ENCODE data around the gene MKKS.
"Not testable (repeated sequence)": the region's sequence is repeated elsewhere in the genome, so short reads cannot be mapped to it uniquely, and the experiment has no call there.

The MKKS gene

DNA sequence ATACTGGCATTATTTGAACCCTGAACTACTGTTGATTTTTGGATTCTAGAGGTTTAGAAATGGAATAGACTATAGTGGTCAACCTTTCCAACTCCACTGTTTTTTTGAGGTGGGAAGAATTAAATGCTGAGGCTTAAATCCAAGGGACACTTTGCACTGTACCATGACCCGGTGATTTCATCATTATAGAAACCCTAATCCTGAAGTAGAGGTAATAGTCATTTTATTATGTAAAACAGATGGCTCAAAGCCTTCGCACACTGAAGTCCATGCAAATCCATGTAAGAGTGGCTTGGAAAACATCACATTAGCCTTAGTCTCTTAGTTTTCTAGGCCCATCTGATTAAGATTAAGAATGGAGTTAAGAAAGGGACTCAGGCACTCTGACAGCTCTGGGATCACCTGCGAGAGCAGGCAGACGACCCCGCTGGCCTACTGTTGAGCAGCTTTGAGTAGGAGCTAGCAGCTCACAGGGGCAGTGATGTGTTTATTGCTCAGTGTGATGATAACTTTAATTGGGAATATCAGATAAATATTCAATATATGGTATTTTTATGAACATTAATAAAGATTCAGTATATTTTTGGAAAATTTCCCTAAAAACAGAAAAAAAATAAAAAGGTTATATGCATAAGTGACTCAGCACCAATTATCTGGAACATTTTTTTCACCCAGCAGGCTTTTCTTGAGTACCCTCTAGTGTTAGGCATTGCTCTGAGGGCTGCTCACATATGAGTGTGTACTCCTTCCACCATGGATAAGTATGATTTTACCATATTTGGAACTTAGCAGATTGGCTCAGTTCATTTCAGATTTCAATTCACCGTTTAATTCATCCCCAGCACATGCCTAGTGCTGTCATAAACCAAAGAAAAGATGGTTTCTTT, 14.5 kb upstream of the MKKS start:
- DNase-seq: peak; percentile 59

DNA sequence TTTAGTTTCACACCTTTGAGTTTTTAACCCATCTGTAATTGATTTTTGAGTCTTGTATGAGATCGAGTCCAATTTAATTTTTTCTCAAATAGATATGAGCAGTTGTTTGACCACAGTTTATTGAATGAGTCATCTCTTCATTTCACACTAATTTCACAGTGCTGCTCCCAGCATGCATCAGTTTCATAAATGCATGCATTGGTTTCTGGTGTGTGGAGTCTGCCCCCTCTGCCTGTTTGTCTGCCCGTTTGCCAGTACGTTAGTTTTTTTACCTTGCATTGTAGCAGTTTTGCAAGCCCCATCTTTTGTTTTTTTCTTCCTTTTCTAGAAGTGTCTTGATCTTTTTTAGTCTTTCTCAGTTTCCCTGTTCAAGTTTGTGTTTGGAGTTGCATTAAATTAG, 13.0 kb upstream of the MKKS start:
- peak; percentile 77 for DNase-seq

DNA sequence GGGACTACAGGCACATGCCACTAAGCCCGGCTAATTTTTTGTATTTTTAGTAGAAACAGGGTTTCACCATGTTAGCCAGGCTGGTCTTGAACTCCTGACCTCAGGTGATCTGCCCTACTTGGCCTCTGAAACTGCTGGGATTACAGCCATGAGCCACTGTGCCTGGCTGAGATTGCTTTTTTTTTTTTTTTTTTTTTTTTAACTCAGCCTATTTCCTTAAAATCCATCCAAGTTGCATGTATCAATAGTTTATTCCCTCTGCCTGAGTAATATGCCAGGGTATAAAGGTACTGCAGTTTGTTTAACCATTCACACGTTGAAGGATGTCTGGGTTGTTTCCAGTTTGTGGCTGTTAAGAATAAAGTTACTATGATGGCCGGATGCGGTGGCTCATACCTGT, 11.7 kb upstream of the MKKS start:
- no peak for DNase-seq

DNA sequence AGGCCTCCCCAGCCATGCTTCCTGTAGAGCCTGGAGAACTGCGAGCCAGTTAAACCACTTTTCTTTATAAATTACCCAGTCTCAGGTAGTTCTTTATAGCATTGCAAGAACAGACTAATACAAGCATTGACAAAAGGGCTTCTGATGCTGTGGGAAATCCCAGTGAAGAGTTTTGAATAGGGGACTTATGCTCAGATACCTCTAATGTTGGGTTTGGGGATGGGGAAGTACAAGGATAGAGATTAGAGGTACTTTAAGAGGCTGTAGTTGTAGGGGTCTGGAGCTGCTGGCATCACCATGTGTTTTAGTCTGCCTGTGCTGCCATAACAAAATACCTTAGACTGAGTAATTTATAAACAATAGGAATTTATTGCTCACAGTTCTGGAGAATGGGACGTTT, 9.9 kb upstream of the MKKS start:
- no peak for DNase-seq

DNA sequence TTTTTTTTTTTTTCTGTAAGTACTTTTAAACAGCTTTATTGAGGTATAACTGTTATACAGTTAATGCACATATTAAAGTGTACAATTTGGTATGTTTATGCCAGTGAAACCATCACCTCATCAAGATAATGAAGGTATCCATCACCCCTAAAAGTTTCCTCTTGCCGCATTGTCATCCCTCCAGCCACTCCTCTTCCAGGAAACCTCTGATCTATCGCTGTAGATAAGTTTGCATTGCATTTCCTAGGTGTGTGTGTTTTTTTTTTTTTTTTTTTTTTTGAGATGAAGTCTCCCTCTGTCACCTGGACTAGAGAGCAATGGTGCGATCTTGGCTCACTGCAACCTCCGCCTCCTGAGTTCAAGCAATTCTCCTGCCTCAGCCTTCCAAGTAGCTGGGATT, 4.2 kb upstream of the MKKS start:
- DNase-seq: no peak

DNA sequence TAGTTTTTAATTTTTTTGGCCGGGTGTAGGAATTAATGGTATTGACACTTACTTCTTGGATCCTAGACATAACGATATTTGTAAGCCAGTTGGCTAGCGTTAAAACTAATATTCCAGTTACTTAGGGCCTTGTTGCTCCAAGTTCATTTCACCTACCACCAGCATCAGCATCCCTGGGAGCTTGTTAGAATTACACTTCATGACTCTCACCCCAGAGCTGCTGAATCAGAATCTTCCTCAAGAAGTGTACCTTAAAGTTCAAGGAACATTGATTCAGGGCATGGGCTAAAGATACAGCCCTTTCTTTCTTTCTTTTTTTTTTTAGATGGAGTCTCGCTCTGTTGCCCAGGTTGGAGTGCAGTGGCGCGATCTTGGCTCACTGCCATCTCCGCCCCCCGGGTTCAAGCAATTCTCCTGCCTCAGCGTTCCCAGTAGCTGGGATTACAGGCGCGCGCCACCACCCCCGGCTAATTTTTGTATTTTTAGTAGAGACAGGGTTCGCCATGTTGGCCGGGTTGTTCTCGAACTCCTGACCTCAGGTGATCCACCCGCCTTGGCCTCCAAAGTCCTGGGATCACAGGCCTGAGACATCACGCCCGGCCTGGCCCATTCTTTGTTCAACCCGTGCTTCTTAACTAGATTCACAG, 2.2 kb upstream of the MKKS start:
- DNase-seq: no peak

DNA sequence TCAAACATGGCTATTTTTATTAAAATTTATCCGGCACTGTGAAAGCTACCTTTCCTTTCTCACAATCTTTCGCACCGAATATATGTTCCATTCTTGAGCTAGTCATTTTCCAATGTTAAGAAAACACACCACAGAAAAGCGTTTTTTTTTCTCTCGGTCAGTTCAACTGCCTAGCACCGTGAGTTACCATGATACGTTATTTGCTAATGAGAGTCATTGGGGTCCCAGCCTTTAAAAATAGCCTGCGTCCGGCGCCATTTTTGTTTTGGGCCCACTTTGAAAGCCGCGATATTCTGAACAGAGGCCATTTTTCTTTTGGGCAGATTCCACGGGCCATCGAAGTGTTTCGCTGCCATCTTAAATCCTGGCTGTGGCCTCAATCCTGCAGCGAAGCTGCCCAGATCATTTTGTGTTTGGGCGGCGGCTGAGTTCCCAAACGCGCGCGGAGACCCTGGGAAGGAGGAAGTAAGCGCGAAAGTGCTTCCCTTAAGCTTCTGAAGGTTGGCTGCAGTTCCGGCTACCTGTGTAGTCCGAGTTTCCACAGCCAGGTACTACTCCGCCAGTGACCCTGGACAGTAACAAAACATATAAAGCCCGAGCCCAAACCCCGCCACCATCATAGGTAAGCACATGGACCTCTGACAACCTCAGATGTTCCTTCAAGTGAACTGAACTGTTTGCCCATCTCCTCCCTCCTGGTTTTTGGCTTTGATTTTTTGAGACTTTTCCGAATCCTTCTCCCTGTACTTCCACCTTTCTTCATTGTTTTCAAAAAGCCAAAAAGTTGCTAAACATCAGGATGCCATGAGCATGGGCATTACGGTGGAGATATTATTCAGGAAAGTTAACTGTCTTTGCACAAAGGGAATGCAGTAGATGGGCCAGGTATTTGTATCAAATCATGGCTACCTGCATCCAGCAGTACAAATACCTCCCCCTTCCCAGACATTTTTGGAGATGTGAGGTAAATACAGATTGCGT, 1.1 kb upstream of the MKKS start, which contains the start of gene SLX4IP:
Gene SLX4IP, plus strand, starts transcription at position 474 of the 981 bp plus-strand sequence. CDS start 22,900 bp downstream, outside the sequence.
- peak; percentile 96 for DNase-seq

DNA sequence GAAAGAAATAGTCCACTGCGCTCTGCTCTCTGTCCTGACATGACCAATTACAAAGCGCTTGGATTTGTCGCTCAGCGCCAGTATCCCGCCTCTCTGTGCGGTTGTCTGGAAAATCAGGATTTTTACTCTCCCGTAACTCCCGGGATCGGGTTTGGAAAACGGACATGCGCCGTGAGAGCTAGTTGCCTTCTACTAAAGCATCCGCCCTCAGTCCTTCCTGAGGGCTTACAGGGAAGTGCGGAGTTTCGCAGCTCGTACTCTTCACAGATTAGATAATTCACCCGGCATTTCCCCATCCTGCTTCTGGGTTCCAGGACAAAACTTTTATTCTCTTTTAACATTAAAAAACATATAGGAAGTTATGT, 427 bp upstream of the MKKS start:
- peak; percentile 99 for DNase-seq

DNA sequence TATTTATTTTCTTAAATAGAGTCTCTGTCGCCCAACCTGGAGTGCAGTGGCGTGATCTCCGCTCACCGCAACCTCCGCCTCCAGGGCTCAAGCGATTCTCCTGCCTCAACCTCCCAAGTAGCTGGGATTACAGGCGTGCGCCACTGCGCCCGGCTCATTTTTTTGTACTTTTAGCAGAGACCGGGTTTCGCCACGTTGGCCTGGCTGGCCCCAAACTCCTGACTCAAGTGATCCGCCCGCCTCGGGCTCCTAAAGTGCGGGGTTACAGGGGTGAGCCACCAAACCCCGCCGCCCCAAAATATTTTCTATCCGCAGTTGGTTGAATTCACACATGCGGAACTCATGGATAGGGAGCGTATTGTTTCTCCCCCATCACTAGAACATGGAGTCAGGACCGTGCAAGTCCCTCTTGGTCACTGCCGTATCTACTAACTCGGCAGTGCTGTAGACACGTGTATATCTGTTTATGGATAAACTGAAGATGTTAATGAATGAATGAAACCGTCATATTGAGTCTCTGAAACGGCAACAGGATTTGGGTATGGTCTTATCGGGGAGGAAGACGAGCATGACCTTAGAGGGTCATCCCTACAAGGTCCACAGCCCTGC, 904 bp downstream of the MKKS start:
- DNase-seq: peak; percentile 7

DNA sequence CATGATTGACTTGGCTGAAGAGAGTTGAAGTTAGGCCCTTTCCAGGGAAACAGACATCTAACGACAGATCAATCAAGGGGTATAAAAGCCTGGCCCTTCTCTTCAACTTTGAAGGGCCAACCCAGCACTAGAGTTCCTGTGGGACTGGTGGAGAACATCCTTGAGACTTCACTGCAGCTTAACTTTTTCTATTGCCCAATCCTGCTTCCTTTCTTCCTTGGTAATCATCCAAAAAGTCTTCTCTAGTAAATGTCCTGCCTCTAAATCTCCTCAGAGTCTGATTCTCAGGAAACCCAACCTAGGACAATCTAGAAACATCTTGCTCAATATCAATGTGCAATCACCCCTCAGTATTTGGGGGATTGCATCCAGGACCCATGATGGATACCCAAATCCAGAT, 1.9 kb downstream of the MKKS start:
- DNase-seq: peak; percentile 13

DNA sequence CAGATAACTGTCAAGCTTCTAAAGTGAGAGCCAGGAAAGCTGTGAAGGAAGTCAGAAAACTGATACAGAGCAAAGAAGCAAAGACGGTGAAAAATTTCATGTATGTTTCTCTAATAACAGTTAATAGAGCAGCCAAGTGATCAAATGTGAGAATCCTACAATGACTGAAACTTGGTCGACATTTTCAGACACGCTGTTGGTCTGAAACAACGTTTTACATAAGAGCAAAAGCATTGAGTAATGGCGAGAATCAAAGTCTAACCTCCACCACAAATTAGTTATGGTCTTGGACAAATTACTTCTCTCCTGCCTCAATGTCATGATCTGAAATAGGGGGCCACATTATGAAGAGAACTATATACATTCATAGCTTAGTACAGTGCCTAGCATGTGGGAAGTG, 3.3 kb downstream of the MKKS start:
- no peak for DNase-seq

DNA sequence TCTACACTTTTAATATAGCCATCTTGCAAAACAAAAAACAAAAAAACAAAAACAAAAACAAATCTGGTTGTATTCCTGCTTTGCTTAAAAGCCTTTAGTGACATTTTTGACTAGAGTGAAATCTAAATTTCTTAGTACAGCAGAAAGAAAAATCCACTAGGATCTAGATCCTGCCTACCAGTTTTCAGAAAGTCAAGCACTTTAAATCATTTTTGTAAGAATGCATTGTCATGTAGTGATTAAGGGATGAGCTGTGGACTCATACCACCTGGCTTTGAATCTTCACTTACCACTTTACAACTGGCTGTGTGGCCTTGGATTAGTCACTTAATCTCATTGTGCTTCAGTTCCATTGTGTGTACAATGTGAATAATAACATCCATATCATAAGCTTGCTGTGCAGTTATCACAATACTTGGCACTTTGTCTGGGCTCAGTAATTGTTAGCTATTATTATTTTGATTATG, 4.0 kb downstream of the MKKS start:
- peak; percentile 53 for DNase-seq

DNA sequence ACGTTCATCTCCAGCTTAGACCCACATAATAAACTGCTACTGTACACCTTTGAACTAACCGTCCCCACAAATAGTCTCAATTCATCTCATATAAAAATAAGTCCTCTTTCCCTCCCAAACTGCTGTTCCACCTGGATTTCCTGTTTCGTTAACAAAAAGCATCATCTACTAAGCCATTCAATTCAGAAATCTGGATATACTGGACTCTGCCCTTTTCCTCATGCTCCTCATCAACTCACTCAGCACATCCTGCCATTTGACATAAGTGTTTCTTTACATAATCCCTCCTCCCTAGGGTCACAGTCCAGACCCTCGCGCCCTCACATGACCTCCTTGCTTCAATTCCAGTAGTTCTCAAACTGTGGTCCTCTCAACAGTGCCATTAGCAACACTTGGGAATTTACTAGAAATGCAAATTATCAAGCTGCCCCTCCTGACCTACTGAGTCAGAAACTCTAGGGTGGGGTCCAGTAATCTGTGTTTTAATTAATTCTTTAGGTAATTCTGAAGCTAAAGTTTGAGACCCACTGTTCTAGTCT, 4.5 kb downstream of the MKKS start:
- DNase-seq: no peak

DNA sequence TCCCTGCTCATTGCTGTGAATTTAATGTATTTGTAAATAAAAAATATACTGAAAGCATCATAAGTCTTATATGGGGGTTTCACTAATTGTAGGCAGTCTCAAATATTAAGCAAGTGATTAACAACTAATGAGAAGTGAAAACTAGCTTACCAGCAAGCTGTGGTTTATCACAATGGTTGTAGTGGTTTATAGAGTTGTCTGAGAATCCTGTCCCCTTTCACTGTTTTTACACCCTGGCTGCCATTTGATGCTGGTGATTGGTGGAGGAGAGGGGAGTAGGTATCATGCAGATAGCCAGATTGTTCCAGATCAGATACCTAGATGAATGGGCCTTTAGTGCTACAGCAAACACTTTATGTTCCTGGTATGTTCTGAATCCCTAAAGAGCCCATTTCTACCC, 6.0 kb downstream of the MKKS start:
- no peak for DNase-seq

DNA sequence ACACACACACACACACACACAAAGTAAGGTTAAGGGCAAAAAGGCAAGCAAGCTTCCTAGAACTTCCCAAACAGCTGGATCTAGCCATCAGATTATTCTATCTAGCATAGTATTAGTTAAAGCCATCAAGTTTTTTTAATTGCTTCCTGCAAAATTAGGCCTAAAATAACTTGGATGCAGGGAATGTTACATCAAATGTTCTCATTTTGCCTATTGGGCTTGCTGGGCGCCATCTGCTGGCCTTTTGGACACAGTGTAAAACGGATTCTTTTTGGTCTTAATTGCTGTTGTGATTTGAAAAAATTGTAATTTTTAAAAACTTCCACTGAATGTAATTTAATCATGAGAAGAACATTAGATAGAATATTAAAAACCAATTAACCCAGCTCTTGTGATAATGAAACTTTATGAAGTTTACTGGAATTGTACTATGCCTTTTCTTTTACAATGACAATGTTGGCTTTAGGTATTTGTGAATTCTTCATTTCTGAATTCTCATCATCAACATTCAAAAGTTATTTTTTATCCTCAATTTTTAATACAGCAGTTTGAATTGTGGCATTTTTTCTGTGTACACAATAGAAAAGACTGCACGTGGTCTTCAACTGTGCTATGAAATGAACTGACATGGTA, 6.8 kb downstream of the MKKS start:
- peak; percentile 47 for DNase-seq

DNA sequence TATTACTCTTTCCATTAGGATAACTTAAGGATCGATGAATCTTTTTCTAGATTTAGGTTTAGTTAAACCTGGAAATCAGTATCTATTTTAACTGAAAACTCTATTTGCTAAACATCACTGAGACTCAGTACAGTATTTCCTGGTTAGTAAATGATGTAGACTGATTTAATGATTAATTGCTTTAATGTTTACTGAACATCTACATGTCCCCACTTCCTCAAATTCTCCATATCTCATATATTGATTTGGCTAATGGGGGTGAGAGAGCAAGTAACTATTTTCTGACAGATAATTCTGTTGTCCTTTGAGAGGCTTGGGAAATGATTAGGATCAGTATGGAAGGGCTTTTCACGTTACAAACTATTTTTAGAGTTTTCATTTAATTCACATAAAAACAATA, 10.3 kb downstream of the MKKS start:
- DNase-seq: no peak

DNA sequence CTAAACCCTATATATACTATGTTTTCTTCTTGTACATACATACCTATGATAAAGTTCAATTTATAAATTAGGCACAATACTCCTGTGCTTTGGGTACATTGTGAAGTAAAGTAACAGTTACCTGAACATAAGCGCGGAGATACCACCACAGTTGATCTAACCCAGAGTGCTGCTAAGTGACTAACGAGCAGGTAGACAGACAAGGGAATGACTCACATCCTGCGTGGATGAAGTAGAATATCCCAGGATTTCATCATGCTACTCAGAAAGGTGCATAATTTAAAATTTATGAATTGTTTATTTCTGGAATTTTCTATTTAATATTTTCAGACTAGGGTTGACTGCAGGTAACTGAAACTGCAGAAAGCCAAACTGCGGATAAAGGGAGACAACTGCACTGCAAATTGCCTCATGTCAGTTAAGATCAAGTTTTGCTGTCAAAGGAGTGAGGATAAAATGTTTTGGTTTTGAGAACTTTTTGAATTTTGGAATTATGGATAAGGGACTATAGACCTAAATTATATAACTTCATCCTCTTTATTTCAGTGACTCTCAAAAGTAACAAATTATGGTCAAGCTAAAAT, 14.4 kb downstream of the MKKS start:
- no peak for DNase-seq

DNA sequence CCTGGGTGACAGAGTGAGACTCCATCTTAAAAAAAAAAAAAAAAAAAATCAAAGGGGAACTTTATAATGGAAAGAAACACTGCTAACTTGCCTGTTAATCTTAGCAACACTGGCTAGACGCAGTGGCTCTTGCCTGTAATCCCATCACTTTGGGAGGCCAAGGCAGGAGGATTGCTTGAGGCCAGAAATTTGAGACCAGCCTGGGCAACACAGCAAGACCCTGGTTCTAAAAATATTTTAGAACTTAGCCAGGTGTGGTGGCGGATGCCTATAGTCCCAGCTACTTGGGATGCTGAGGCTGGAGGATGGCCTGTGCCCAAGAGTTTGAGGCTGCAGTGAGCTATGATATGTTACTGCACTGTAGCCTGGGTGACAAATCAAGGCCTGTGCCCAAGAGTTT, 16.8 kb downstream of the MKKS start:
- DNase-seq: not testable (repeated sequence)

DNA sequence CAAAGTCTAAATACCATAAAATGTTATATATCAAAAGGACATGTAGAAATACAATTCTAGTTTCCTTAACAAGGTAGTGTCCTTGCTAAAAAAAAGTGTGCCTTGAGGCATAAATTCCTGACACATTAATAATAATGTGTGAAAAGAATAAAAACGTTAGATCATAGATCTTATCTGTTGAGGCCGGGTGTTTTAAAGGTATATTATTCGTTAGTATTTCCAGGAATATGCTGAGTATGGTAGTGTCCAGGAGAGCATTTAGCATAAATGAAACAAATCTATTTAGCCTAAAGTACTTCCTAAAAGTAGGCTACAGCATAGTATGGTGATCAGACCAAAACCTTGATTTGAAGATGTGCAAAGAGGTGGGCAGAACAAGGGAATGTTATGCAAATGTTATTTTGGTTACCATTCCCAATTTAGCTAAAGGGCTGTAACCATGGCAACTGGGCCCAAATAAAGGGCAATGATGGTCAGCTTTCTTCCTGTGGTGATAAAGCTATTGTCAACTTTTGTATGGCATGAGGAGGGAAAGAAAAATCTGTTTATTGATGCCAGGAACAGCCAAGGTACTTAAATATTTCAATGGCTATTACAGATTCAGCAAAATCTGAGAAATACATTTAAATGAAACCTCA, 18.9 kb downstream of the MKKS start:
- DNase-seq: no peak

DNA sequence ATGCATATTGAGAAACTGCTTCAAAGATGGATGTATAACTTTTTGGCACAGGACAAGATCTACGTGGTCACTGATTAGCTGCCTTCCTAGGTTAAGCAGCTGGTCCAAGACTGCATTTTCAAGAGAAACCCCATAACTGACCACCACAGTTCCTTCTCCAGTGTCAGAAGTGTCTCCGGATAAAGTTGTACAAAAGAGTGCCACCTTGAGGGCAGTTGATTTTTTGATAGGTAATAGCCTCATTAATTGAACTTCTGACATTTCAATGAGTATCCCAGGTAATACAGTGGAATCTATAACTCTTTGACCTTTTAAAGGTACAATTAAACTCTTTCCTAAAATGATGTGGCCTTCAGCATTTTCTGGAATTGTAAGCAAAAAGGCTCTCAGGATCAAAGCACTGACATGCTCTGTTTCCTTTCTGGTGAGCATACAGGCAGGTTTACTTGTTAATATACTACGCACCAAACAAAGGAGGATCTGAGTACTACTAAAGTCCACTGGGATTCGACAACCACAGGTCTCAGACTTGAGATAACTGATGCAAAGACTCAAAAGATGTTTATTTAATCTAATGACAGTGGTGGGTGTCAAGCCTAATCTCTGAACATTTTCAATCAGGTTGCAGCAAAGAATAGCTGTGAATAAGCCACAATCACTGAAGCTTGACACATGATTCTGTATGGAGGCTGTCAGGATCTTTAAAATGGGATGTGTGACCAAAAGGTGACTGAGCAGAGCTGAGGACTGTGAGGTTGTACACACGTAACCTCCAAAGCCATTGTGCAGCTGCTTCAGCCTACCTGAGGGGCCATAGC, 21.2 kb downstream of the MKKS start:
- DNase-seq: no peak

All from HCEC 1CT (cell line).